ENCODE data around the gene REEP1.
"Not testable (repeated sequence)": the region's sequence is repeated elsewhere in the genome, so short reads cannot be mapped to it uniquely, and the experiment has no call there.

Gene REEP1

DNA sequence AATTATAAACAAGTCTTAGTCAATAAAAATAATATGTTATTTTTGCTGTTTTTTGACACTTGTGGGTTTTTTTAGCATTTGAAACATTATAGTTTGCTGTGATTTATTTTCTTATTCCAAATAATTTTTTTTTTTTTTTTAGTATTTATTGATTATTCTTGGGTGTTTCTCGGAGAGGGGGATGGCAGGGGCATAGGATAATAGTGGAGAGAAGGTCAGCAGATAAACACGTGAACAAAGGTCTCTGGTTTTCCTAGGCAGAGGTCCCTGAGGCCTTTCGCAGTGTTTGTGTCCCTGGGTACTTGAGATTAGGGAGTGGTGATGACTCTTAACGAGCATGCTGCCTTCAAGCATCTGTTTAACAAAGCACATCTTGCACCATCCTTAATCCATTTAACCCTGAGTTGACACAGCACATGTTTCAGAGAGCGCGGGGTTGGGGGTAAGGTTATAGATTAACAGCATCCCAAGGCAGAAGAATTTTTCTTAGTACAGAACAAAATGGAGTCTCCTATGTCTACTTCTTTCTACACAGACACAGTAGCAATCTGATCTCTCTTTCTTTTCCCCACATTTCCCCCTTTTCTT is 8.5 kb upstream of the REEP1 start:
- DNase-seq, result not testable (repeated sequence)

GRCh38 chr2:86344404-86344803 is 7.0 kb upstream of the REEP1 start:
- DNase-seq, result no peak

GRCh38 chr2:86342488-86342887 is 5.1 kb upstream of the REEP1 start:
- DNase-seq, result no peak

GRCh38 chr2:86341470-86341869 is 4.0 kb upstream of the REEP1 start:
- DNase-seq, result no peak

DNA sequence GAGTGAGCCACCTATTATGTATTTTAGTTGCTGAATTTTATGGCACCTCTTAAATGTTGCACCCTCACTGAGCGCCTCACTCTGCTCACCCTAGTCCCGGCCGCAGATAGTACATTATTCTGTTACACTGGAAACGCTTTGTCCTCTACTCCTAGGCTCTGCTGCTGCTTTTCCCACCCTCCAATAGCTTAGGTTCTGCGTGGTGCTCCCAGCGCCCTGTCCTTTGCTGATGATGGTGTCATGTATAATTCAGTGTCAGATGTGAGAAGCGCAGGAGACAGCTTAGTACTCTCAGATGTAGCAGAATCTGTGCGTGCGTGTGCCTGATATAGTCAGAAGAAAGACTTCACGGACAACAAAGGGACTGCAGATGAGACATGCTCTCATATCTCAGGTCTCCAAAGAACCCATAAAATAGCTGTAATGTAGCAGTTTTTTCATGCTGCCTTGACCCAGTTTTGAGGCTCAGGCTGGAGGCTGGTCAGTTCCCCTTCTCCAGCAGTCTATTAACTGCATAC is 1.4 kb upstream of the REEP1 start:
- no peak for DNase-seq

DNA sequence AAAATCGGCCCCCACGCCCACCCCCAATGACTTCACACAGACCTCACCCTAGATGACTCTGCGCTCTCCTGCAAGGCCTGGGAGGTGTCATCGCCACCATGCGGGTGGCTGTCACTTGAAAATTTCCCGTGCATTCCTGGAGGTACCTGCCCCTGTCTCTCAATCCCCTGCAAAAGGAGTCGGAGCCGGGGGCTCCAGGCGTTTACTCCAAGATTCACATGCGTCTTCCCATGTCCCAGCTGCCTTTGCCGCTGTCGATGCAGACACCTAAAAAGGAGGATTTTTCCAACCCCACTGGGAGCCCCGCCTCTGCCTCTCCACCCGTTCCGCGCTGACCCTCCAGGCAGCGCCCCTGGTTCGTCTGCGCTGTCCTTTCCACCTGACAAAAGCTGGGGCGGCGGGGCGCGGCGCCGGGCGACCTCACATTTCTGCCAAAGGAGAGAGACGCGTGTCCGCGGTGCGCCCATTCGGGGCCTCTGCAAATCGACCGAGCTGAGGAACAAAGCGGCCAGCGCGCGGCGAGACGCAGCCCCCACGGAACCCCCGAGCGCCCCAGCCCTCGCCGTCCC is 667 bp downstream of the REEP1 start:
- DNase-seq, result peak in 1 of 2 donors; percentile 7

- no peak for DNase-seq
These were observed 1.4 kb downstream of the REEP1 start for GRCh38 chr2:86335865-86336674.

- no peak for DNase-seq
These were observed 4.0 kb downstream of the REEP1 start for GRCh38 chr2:86333378-86333777.

GRCh38 chr2:86332654-86333053 is 4.8 kb downstream of the REEP1 start:
- no peak for DNase-seq

DNA sequence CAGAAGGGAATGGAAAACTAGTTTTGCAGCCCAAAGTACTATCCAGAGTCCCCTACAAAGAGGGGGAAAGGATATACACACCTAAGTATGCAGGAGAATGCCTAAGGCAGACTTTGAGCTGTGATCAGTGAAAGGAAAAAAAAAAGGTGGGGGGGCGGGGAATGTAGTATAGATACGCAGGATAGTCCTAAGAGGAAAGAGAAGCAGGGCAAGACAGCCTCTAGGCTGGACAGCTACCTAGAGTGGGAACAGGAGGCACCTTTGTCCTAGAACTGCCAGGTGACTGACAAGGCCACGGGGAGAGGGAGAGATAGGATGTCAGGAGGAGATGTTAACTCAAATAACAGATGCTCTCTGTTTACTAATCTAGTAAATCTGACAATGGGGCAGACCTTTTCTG is 6.0 kb downstream of the REEP1 start:
- DNase-seq, result no peak

- no peak for DNase-seq
These were observed 7.4 kb downstream of the REEP1 start for GRCh38 chr2:86330001-86330400.

DNA sequence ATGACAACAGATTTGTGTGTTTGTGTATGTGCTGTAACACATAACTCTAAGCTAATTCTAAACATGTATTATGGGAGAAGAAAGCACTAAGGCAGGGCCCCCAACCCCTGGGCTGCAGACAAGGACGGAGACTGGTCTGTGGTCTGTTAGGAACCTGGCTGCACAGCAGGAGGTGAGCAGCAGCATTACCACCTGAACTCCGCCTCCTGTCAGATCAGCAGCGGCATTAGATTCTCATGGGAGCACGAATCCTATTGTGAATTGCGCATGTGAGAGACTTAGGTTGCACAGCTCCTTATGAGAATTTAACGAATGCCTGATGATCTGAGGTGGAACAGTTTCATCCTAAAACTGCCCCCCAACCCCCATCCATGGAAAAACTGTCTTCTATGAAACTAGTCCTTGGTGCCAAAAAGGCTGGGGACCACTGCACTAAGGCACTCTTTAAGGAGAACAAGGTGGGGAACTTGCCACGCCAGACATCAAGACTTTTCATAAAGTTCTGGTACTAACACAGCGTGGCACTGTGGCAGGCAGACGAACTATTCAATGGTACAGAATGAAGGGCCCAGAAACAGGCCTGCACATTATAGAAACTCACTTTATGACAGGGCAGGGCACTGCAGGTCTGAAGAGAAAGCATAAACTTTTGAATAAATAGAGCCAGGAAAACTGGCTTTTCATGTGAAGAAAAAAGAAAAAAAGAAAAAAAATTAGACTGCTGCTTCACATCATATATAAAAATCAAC is 14.0 kb downstream of the REEP1 start:
- no peak for DNase-seq

DNA sequence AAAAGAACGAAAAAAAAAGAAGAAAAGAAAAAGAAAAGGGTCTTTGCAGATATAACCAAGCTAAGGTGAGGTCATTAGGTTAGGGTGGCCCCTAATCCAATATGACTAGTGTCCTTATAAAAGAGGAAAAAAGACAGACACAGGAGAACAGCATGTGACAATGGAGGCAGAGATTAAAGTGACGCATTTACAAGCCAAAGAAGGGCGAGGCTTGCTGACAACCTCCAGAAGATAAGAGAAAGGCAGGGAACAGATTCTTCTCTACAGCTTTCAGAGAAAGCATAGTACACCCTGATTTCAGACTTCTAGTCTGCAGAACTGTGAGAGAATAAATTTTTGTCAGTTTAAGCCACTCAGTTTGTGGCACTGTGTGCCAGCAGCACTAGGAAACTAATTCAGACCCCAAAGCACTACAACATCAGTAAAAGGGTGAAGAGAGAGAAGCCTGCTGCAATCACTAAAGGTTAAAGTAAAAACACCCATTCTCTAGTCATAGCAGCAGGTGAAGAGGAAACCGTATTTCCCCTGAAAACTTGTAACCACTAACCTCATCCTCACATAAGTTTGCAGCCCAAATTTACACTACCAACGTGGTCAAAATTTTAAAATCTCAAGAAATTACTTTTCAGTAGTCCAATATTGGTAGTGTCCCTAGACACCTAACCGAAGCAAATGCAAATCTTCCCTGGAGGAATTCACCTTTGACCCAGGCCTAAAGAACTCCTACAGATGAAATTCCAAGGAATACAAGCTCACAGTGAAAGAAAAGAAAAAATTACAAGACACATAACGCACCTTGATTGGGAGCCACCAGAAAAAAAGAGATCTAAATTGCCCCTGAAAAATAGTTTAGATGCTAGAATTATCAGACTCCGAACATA is 17.5 kb downstream of the REEP1 start:
- DNase-seq, result no peak

DNA sequence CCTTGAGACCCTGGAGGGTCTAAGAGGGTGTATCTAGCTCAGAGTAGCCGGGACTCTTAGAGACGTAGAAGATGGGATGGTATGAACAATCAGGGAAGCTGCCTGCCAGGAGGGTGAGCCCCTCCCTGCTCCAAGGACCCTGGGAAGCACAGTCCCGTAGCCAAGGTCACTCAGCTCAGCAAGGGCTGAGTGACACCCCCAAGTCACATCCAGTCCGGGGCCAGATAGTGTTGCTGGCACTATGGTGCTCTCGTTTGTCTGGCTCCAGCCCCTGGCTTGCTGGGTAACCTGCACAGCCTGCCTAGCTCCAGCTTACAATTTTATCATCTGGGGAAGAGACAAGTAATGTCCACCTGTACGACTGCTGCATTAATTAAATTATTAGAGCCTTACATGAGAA is 22.3 kb downstream of the REEP1 start:
- DNase-seq, result no peak

DNA sequence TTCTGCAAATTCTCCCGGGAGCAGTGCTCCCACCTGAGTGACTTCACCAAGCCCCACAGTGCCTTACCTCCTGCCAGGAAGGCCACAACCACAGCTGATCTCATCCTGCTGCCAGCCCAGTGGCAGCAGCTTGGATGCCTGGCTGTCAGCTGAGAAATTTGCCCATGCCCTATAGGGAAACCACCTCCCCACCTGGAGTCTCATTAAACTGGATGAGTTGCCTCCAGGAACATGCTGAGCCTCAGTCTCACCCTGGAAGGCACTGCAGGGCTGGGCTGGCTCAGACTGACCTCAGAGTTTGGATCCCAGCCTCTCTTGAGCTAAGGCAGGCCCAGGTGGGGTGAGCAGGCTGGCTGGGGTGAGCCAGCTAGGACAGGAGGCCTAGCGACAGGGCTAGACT is 23.3 kb downstream of the REEP1 start:
- DNase-seq, result no peak

DNA sequence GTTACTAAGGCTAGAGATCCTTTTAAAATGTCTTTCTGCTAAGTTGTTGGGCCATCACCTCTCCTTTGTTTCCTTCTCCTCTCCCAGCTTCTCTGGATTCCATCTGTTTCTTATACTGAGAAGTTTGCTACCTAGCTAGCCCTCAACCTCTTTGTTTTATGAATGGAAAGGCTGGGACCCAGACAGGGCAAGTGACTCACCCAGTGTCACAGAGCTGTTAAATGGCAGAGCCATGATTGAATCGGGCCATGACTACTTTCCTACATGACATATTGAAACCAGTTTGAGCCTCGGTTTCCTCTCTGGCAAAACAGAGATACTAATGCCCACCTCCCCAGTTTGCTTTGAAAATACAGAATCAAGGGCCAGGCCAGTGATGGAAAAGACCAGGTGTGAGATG is 24.1 kb downstream of the REEP1 start:
- no peak for DNase-seq

DNA sequence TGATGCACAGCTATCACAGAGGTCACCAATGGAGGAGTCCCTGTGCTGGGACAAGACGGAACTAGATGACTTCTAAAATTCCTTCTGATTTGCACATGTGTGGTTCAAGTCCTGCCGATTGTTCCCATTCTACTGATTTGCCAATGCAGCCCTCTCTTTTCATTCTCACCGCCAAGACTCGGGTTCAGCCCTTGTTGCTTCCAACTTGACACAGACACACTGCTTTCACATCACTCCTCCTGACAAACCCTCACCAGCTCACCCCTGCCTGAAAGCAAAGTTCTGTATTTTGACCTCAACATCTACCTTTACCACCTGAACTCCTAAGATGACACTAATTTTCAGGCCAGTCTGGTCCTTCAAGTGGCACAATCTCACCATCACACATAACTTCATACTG is 25.5 kb downstream of the REEP1 start:
- no peak for DNase-seq

- no peak for DNase-seq
These were observed 27.5 kb downstream of the REEP1 start for GRCh38 chr2:86309966-86310365.

DNA sequence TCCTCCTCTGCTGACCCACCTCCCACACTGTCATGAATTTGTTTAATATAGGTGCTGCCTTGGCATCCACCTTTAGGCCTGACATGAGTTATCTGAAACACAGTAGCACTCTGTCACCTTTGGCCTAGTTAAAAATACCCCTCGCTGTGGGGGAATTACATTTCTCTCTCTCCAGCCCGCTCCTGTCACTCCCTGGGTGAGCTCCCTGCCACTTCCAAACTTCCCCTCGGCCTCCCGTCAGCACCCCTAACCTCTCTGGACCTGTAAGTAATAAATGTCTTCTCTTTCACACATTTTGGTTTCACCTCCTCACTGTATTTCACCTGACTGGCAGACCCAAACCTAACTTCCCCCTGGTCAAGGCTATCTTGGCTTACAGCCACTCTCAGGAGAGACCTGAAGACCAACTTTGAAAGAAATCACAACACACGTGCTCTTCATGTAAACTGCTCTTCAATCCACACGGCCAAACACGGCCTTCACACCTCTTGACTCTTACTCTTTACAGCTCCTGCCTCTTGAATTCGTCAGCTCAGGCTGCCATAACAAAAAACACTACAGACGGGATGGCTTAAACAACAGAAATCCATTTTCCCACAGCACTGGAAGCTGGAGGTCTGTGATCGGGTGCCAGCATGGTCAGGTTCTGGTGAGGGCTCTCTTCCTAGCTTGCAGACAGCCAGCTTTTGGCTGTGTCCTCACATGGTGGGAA is 28.3 kb downstream of the REEP1 start:
- DNase-seq, result no peak

GRCh38 chr2:86308356-86308755 is 29.1 kb downstream of the REEP1 start:
- no peak for DNase-seq

GRCh38 chr2:86307431-86307830 is 30.0 kb downstream of the REEP1 start:
- no peak for DNase-seq

DNA sequence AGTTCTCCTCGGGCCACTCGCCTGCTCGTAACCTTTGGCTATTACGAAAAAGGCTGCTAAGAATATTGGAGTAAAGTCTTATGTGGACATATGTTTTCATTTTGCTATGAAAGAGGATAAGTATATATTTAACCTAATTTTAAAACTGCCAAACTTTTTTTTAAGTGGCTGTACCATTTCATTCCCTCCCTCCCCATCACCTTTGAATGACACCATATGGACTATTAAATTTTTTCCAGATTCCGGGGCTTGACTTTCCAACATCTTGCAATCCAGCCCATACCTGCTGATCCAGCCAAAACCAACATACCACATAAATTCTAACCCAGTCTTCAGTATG is 31.5 kb downstream of the REEP1 start:
- no peak for DNase-seq
